ENCODE measurements around the gene PPM1D. TPM values are rescaled to one million over a fixed set of nuclear protein-coding genes. Genes with fewer than 3 reads are reported as not detected.
A peak's percentile ranks its signal among the peaks of the same experiment; 100 is the strongest.

PPM1D gene
- total and polyA plus RNA-seq, 2 of the 13 experiments (the other 11 are each of a cell fraction or from before 2014, with no cell fraction given): 8.0 to 26.2 TPM

- TF ChIP-seq ZFP37 (CRISPR knock-in tag; IDR thresholded peaks at IDR 0.05; ENCODE audit: borderline replicate concordance): no peak
- no peak for TF ChIP-seq ZFP91 (CRISPR knock-in tag; IDR thresholded peaks at IDR 0.05; ENCODE audit: borderline replicate concordance)
- TF ChIP-seq ZBTB8A (CRISPR knock-in tag; IDR thresholded peaks at IDR 0.05; ENCODE audit: borderline replicate concordance, low read depth): no peak
- no peak for TF ChIP-seq NFIB (CRISPR knock-in tag; IDR thresholded peaks at IDR 0.05; ENCODE audit: borderline replicate concordance)
- TF ChIP-seq, protein P1, sequence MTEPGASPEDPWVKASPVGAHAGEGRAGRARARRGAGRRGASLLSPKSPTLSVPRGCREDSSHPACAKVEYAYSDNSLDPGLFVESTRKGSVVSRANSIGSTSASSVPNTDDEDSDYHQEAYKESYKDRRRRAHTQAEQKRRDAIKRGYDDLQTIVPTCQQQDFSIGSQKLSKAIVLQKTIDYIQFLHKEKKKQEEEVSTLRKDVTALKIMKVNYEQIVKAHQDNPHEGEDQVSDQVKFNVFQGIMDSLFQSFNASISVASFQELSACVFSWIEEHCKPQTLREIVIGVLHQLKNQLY (CRISPR knock-in tag; IDR thresholded peaks at IDR 0.05): no peak
- no peak for TF ChIP-seq RAD21 (CRISPR knock-in tag; IDR thresholded peaks at IDR 0.05)
- TF ChIP-seq ZNF597 (CRISPR knock-in tag; IDR thresholded peaks at IDR 0.05): no peak
- TF ChIP-seq ESRRA (CRISPR knock-in tag; IDR thresholded peaks at IDR 0.05; ENCODE audit: low read depth): no peak
- TF ChIP-seq EHMT2 (IDR thresholded peaks at IDR 0.05; ENCODE audit: borderline replicate concordance, low read depth, low read length): no peak
- TF ChIP-seq MAFG (CRISPR knock-in tag; IDR thresholded peaks at IDR 0.05): no peak
- TF ChIP-seq YEATS2 (CRISPR knock-in tag; IDR thresholded peaks at IDR 0.05; ENCODE audit: borderline replicate concordance): peak; percentile 51; the same call in 1 of the 2 replicates
- no peak for TF ChIP-seq ZKSCAN5 (CRISPR knock-in tag; IDR thresholded peaks at IDR 0.05)
- no peak for TF ChIP-seq DZIP1 (CRISPR knock-in tag; IDR thresholded peaks at IDR 0.05)
- TF ChIP-seq RNF219 (CRISPR knock-in tag; IDR thresholded peaks at IDR 0.05): no peak
- no peak for TF ChIP-seq NR2F1 (CRISPR knock-in tag; IDR thresholded peaks at IDR 0.05)
- TF ChIP-seq, protein P2, sequence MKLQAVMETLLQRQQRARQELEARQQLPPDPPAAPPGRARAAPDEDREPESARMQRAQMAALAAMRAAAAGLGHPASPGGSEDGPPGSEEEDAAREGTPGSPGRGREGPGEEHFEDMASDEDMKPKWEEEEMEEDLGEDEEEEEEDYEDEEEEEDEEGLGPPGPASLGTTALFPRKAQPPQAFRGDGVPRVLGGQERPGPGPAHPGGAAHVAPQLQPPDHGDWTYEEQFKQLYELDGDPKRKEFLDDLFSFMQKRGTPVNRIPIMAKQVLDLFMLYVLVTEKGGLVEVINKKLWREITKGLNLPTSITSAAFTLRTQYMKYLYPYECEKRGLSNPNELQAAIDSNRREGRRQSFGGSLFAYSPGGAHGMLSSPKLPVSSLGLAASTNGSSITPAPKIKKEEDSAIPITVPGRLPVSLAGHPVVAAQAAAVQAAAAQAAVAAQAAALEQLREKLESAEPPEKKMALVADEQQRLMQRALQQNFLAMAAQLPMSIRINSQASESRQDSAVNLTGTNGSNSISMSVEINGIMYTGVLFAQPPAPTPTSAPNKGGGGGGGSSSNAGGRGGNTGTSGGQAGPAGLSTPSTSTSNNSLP (IDR thresholded peaks at IDR 0.05; ENCODE audit: low read depth, low read length): peak; percentile 79; the same call in 1 of the 2 replicates
- no peak for TF ChIP-seq EED (CRISPR knock-in tag; IDR thresholded peaks at IDR 0.05)
- TF ChIP-seq TP53 (CRISPR knock-in tag; conservative IDR thresholded peaks at IDR 0.05): no peak
Observed at GRCh38 chr17:60601447-60602384, 1.7 kb downstream of the PPM1D start (continued).

Data from HepG2 (cell line).